Stimulated activated CD4-positive, alpha-beta T cell treated with anti-CD3 and anti-CD28 coated beads, Interleukin-12 subunit alpha, Interleukin-12 subunit beta, amount 100 ng/mL, for 48 hours (primary cell): ENCODE data around the gene NKX6-1.

Experiments used
- DNase-seq, 3 donors: peaks; one replicate each; pipeline ENCODE4 v3.0.0-alpha.2; 2020; ENCODE audit warnings: low read depth in 2 of 3, low spot score in 1 of 3

Gene NKX6-1

GRCh38 chr4:84498203-84498934 lies 723 bp downstream of the NKX6-1 start:
- DNase-seq = no peak

GRCh38 chr4:84497504-84498202 lies 1.4 kb downstream of the NKX6-1 start:
- DNase-seq = no peak

GRCh38 chr4:84496706-84497503 lies 2.2 kb downstream of the NKX6-1 start:
- no peak for DNase-seq

- no peak for DNase-seq
These were observed 2.8 kb downstream of the NKX6-1 start for GRCh38 chr4:84496331-84496705.

GRCh38 chr4:84495794-84496261 lies 3.3 kb downstream of the NKX6-1 start:
- no peak for DNase-seq

GRCh38 chr4:84495118-84495793 lies 3.8 kb downstream of the NKX6-1 start:
- DNase-seq = no peak

- no peak for DNase-seq
These were observed 4.6 kb downstream of the NKX6-1 start for GRCh38 chr4:84494531-84494930.

- no peak for DNase-seq
These were observed 5.0 kb downstream of the NKX6-1 start for GRCh38 chr4:84494076-84494475.

GRCh38 chr4:84493092-84493850 lies 5.8 kb downstream of the NKX6-1 start:
- no peak for DNase-seq

GRCh38 chr4:84492737-84493091 lies 6.4 kb downstream of the NKX6-1 start:
- DNase-seq = no peak

- DNase-seq = no peak
These were observed 6.8 kb downstream of the NKX6-1 start for GRCh38 chr4:84492290-84492689.

GRCh38 chr4:84491481-84491880 lies 7.6 kb downstream of the NKX6-1 start:
- no peak for DNase-seq

- no peak for DNase-seq
These were observed 8.4 kb downstream of the NKX6-1 start for GRCh38 chr4:84490663-84491062.

GRCh38 chr4:84484236-84484635 lies 14.9 kb downstream of the NKX6-1 start:
- DNase-seq = no peak

- DNase-seq = no peak
These were observed 15.4 kb downstream of the NKX6-1 start for GRCh38 chr4:84483688-84484087.

GRCh38 chr4:84482564-84483563 lies 16.2 kb downstream of the NKX6-1 start:
- DNase-seq = no peak

- no peak for DNase-seq
These were observed 17.2 kb downstream of the NKX6-1 start for GRCh38 chr4:84481860-84482245.

GRCh38 chr4:84481077-84481859 lies 17.8 kb downstream of the NKX6-1 start:
- DNase-seq = no peak

- no peak for DNase-seq
These were observed 19.0 kb downstream of the NKX6-1 start for GRCh38 chr4:84480082-84480481.
